Astrocyte (in vitro differentiated cells and primary cell): ENCODE results near the gene PSKH1.

Source experiments
- CTCF ChIP-seq: IDR thresholded peaks from 2 replicates; pipeline ENCODE4 v1.5.1; 2011; ENCODE audit warnings: low read depth, mild to moderate bottlenecking, inconsistent platforms, low read length, moderate library complexity; ENCODE audit not compliant: insufficient read depth
- EZH2 ChIP-seq: IDR thresholded peaks from 2 replicates; pipeline ENCODE4 v1.6.1; 2012; ENCODE audit warnings: mild to moderate bottlenecking, low read length, inconsistent platforms; ENCODE audit not compliant: insufficient read depth

GRCh38 chr16:67892899-67893742, at the start of gene PSKH1:
- no peak for TF ChIP-seq CTCF
- no peak for TF ChIP-seq EZH2
